Loucy (cell line): ENCODE measurements around the gene CHIA.

Experiments used
- H2AFZ ChIP-seq: fragments of 200-600 bp; sonication (generic); 2 replicates; pipeline ENCODE4 v1.6.0; 2016; ENCODE audit warnings: antibody characterized with exemption, mild to moderate bottlenecking, low read length, moderate library complexity
- H3F3A ChIP-seq: fragments of 200-600 bp; 2 replicates; pipeline ENCODE4 v1.6.0; 2016; ENCODE audit warnings: antibody characterized with exemption, low read depth, mild to moderate bottlenecking
- H3K27me3 ChIP-seq: fragments of 200-600 bp; sonication (generic); 2 replicates; pipeline ENCODE4 v1.6.1; 2014; ENCODE audit warnings: low read length, mild to moderate bottlenecking; ENCODE audit not compliant: insufficient read depth, poor library complexity, severe bottlenecking
- H3K36me3 ChIP-seq: fragments of 200-600 bp; sonication (generic); 2 replicates; pipeline ENCODE4 v1.6.1; 2016; ENCODE audit warnings: low read length; ENCODE audit not compliant: insufficient read depth
- H3K4me1 ChIP-seq: fragments of 200-600 bp; sonication (generic); 2 replicates; pipeline ENCODE4 v1.5.1; 2014; ENCODE audit warnings: low read length, mild to moderate bottlenecking; ENCODE audit not compliant: insufficient read depth, poor library complexity, severe bottlenecking
- H3K4me2 ChIP-seq: fragments of 200-600 bp; sonication (generic); 2 replicates; pipeline ENCODE4 v1.6.0; 2014; ENCODE audit warnings: antibody characterized with exemption, low read length, low read depth, mild to moderate bottlenecking; ENCODE audit not compliant: poor library complexity, severe bottlenecking
- H3K4me3 ChIP-seq: fragments of 200-600 bp; sonication (generic); 2 replicates; pipeline ENCODE4 v1.5.1; 2014; ENCODE audit warnings: low read length, mild to moderate bottlenecking, mixed read lengths; ENCODE audit not compliant: poor library complexity, severe bottlenecking
- H3K79me2 ChIP-seq: fragments of 200-600 bp; sonication (generic); 2 replicates; pipeline ENCODE4 v1.6.1; 2014; ENCODE audit warnings: low read length; ENCODE audit not compliant: insufficient read depth
- H3K9ac ChIP-seq: fragments of 200-600 bp; sonication (generic); 2 replicates; pipeline ENCODE4 v1.6.0; 2014; ENCODE audit warnings: mild to moderate bottlenecking, low read depth, low read length, moderate library complexity; ENCODE audit not compliant: poor library complexity, severe bottlenecking
- H3K9me2 ChIP-seq: fragments of 200-600 bp; sonication (generic); replicated peaks from 2 replicates; pipeline ENCODE4 v1.6.1; 2016; ENCODE audit warnings: low read depth, low read length, mixed read lengths
- H3K9me3 ChIP-seq: fragments of 200-600 bp; sonication (generic); 2 replicates; pipeline ENCODE4 v1.6.1; 2014; ENCODE audit warnings: mild to moderate bottlenecking, antibody characterized with exemption, low read length, low read depth; ENCODE audit not compliant: insufficient read depth
- H4K20me1 ChIP-seq: fragments of 200-600 bp; sonication (generic); 2 replicates; pipeline ENCODE4 v1.6.0; 2014; ENCODE audit warnings: antibody characterized with exemption, low read length, mild to moderate bottlenecking; ENCODE audit not compliant: insufficient read depth, poor library complexity, severe bottlenecking
- CTCF ChIP-seq: fragments of 200-600 bp; sonication (generic); conservative IDR thresholded peaks from 2 replicates; pipeline ENCODE4 v1.5.1; 2014; ENCODE audit warnings: mild to moderate bottlenecking, antibody characterized with exemption, low read length
- EZH2phosphoT487 ChIP-seq: fragments of 200-600 bp; IDR thresholded peaks from 2 replicates; pipeline ENCODE4 v1.6.1; 2018; ENCODE audit warnings: antibody characterized with exemption, mild to moderate bottlenecking, moderate library complexity, borderline replicate concordance

The CHIA gene

GRCh38 chr1:111275780-111276433, 14.7 kb upstream of the CHIA start:
- Histone ChIP-seq H3K9ac (no peak overlapping the region), H2AFZ (no peak overlapping the region), H3K4me3 (no peak overlapping the region), H3K36me3 (no peaks in the 10 kb centered on the region), H3K9me3 (no peaks in the 10 kb centered on the region), H4K20me1 (no peaks in the 10 kb centered on the region), H3K4me2 (no peak overlapping the region), H3K4me1 (no peaks in the 10 kb centered on the region), H3K9me2 (no peaks in the 10 kb centered on the region), H3K79me2 (no peaks in the 10 kb centered on the region), H3F3A (no peaks in the 10 kb centered on the region), H3K27me3 (no peaks in the 10 kb centered on the region)
- no peak for TF ChIP-seq CTCF
- no peak for TF ChIP-seq EZH2phosphoT487

- TF ChIP-seq CTCF (no peak), EZH2phosphoT487 (no peak)
- Histone ChIP-seq H3K27me3 (no peaks in the 10 kb centered on the region), H4K20me1 (no peaks in the 10 kb centered on the region), H2AFZ (no peak overlapping the region), H3F3A (no peaks in the 10 kb centered on the region), H3K9me3 (no peaks in the 10 kb centered on the region), H3K36me3 (no peaks in the 10 kb centered on the region), H3K9me2 (no peaks in the 10 kb centered on the region), H3K79me2 (no peaks in the 10 kb centered on the region), H3K4me1 (no peaks in the 10 kb centered on the region), H3K9ac (no peak overlapping the region), H3K4me3 (no peak overlapping the region), H3K4me2 (no peak overlapping the region)
Observed at GRCh38 chr1:111279144-111279543, 11.5 kb upstream of the CHIA start.

GRCh38 chr1:111280267-111280666, 10.4 kb upstream of the CHIA start:
- no peak overlapping the region for H3K9ac ChIP-seq
- no peak overlapping the region for H2AFZ ChIP-seq
- H3K4me1 ChIP-seq, result no peaks in the 10 kb centered on the region
- no peaks in the 10 kb centered on the region for H3K79me2 ChIP-seq
- H3K9me2 ChIP-seq, result no peaks in the 10 kb centered on the region
- H4K20me1 ChIP-seq, result no peaks in the 10 kb centered on the region
- no peak overlapping the region for H3K4me3 ChIP-seq
- no peak for TF ChIP-seq EZH2phosphoT487
- no peak for TF ChIP-seq CTCF
- no peak overlapping the region for H3K4me2 ChIP-seq
- H3F3A ChIP-seq, result no peaks in the 10 kb centered on the region
- H3K27me3 ChIP-seq, result no peaks in the 10 kb centered on the region
- H3K36me3 ChIP-seq, result no peaks in the 10 kb centered on the region
- H3K9me3 ChIP-seq, result no peaks in the 10 kb centered on the region
